Uterus (tissue), 4 donors: ENCODE data around the gene HYPK. TPM values are rescaled to one million over a fixed set of nuclear protein-coding genes. Genes with fewer than 3 reads are reported as not detected.
"Not testable (repeated sequence)": the region's sequence is repeated elsewhere in the genome, so short reads cannot be mapped to it uniquely, and the experiment has no call there.

Source experiments
- DNase-seq, 2 donors: peaks; one replicate each; pipeline ENCODE4 v3.0.0-alpha.2; 2019 to 2020
- H3K27ac ChIP-seq, 2 donors: fragments of 200-600 bp; sonication (generic); 1 replicate in 1 of 2; 2 replicates in 1 of 2; pipeline ENCODE4 v1.5.1; 2016 to 2018
- H3K27me3 ChIP-seq, 2 donors: fragments of 200-600 bp; sonication (generic); one replicate each; pipeline ENCODE4 v1.5.1; 2018 to 2019; ENCODE audit warnings: control low read depth in 1 of 2
- H3K36me3 ChIP-seq, 2 donors: fragments of 200-600 bp; sonication (generic); one replicate each; pipeline ENCODE4 v1.5.1; 2019; ENCODE audit warnings: control low read depth in 1 of 2
- H3K4me1 ChIP-seq, 2 donors: fragments of 200-600 bp; sonication (generic); one replicate each; pipeline ENCODE4 v1.5.1; 2018 to 2019; ENCODE audit warnings: control low read depth in 1 of 2
- H3K4me3 ChIP-seq, 2 donors: fragments of 200-600 bp; sonication (generic); 1 replicate in 1 of 2; 2 replicates in 1 of 2; pipeline ENCODE4 v1.5.1; 2018 to 2019; ENCODE audit warnings: mild to moderate bottlenecking in 1 of 2
- H3K9me3 ChIP-seq, 2 donors: fragments of 200-600 bp; sonication (generic); one replicate each; pipeline ENCODE4 v1.5.1; 2019; ENCODE audit warnings: control low read depth in 1 of 2
- CTCF ChIP-seq, 4 experiments: fragments of 200-600 bp in 2 of 4; fragments of 450-650 bp in 2 of 4; sonication (generic) in 2 of 4; IDR thresholded peaks; one replicate each; pipeline ENCODE4 v1.5.1; 2016 to 2019; ENCODE audit warnings: antibody characterized with exemption in 4 of 4, mild to moderate bottlenecking in 2 of 4, moderate library complexity in 1 of 4
- POLR2A ChIP-seq, 2 donors: fragments of 450-650 bp; IDR thresholded peaks; one replicate each; pipeline ENCODE4 v1.6.1; 2016; ENCODE audit warnings: antibody characterized with exemption in 2 of 2, mild to moderate bottlenecking in 1 of 2, moderate library complexity in 1 of 2
- intact Hi-C: fragments of 100-400 bp; cut with DNase I; formaldehyde crosslinking; loops from one replicate; pipeline ENCODE4 v1.15.1; 2023; ENCODE audit warnings: low total_unique reads
- total RNA-seq, 4 donors: library from RNA; depleted of rRNA in 3 of 4; stranded (reverse); fragments of >200 nt in 3 of 4; gene quantifications; one replicate each; pipeline versions ENCODE4 v1.1.0 to v1.2.4, GENCODE V29; 2014 to 2023
- donor health status: DM: yes; HTN: yes; CAD: no.

The HYPK gene
- total RNA-seq, 4 donors from 2014 or later: 4.8 to 42.3 (median 14.1) TPM

GRCh38 chr15:43808435-43808950, 8.1 kb downstream of the HYPK start:
- no peak overlapping the region for H3K4me3 ChIP-seq
- no peaks in the 10 kb centered on the region for H3K36me3 ChIP-seq
- no peaks in the 10 kb centered on the region for H3K4me1 ChIP-seq
- H3K9me3 ChIP-seq: no peaks in the 10 kb centered on the region
- no peaks in the 10 kb centered on the region for H3K27me3 ChIP-seq
- no peak overlapping the region for H3K27ac ChIP-seq
- TF ChIP-seq POLR2A (IDR thresholded peaks at IDR 0.05): no peak
- no peak for TF ChIP-seq CTCF (IDR thresholded peaks at IDR 0.05)
- intact Hi-C loops: no loop called here
- DNase-seq: no peak

DNA sequence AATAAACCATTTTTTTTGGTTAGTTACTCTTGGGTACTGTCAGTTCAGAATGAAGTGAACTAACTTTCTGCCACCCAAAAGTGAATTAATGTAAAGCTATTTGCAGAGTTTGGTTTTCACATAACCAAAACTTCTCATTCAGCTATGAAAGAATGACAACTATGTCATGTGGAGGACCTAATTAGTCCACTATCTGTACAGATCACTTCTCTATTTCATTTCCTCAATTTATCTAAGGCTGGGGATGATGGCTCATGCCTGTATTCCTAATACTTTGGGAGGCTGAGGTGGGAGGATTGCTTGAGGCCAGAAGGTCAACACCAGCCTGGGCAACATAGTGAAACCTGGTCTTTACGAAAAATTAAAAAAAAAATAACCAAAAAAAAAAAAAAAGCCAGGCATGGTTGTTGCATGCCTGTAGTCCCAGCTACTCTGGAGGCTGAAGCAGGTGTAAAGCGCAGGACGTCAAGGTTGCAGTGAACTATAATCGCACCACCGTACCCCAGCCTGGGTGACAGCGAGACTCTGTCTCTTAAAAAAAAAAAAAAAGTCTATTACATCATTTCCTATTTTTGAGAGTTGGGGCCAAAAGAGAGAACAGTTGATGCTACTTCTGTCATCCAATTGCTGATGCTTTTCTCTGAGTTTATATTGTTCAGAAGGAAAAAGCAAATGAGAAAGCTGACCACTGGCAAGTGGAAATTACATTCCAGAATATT, 8.7 kb downstream of the HYPK start:
- TF ChIP-seq POLR2A (IDR thresholded peaks at IDR 0.05) (no peak), CTCF (IDR thresholded peaks at IDR 0.05) (no peak)
- Histone ChIP-seq H3K4me3 (no peak overlapping the region), H3K27me3 (no peaks in the 10 kb centered on the region), H3K36me3 (no peaks in the 10 kb centered on the region), H3K27ac (no peak overlapping the region), H3K4me1 (no peaks in the 10 kb centered on the region), H3K9me3 (no peaks in the 10 kb centered on the region)
- DNase-seq: no peak
- intact Hi-C loops: no loop called here

DNA sequence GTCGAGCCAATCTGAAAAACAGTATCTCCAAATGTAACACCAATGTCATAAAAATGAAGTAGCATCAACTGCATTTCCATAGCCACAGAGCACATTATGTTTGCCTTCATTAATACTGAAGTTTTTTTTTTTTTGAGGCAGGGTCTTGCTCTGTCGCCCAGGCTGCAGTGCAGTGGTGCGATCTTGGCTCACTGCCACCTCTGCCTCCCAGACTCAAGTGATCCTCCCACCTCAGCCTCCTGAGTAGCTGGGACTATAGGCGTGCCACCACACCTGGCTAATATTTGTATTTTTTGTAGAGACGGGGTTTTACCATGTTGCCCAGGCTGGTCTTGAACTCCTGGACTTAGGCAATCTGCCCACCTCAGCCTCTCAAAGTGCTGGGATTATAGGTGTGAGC, 14.7 kb downstream of the HYPK start:
- DNase-seq, H3K36me3 ChIP-seq, H3K4me3 ChIP-seq, H3K9me3 ChIP-seq, H3K27me3 ChIP-seq, H3K27ac ChIP-seq, intact Hi-C loops, H3K4me1 ChIP-seq: not testable (repeated sequence)

- Histone ChIP-seq H3K4me1 (peaks cover 0 to 10% of the 10 kb centered on the region in 2 donors), H3K4me3 (no peak overlapping the region), H3K27ac (no peak overlapping the region), H3K27me3 (no peaks in the 10 kb centered on the region), H3K9me3 (no peaks in the 10 kb centered on the region), H3K36me3 (no peaks in the 10 kb centered on the region)
- intact Hi-C loops: no loop called here
- TF ChIP-seq POLR2A (IDR thresholded peaks at IDR 0.05) (no peak), CTCF (IDR thresholded peaks at IDR 0.05) (no peak)
- DNase-seq: no peak
Measured at GRCh38 chr15:43821505-43821904, 21.1 kb downstream of the HYPK start.

- Histone ChIP-seq H3K4me1 (peaks cover 0 to 19% of the 10 kb centered on the region in 2 donors), H3K4me3 (peak within 1 kb of the TSS; percentile 73 to 85), H3K9me3 (no peaks in the 10 kb centered on the region), H3K36me3 (no peaks in the 10 kb centered on the region), H3K27me3 (no peaks in the 10 kb centered on the region), H3K27ac (peak within 1 kb of the TSS; percentile 84 to 92)
- intact Hi-C loops: no loop called here
- TF ChIP-seq POLR2A (IDR thresholded peaks at IDR 0.05) (peak; percentile 69 to 73), CTCF (IDR thresholded peaks at IDR 0.05) (peak in 1 of 4 experiments; percentile 13)
- peak; percentile 92 to 96 for DNase-seq
Measured at GRCh38 chr15:43824302-43825246, 24.2 kb downstream of the HYPK start, which contains the start of gene MFAP1. MFAP1 (minus strand) TSS chr15:43824690; CDS start chr15:43824569, 121 bp downstream.

GRCh38 chr15:43825305-43825704, 24.9 kb downstream of the HYPK start:
- Histone ChIP-seq H3K4me1 (peaks cover 0 to 19% of the 10 kb centered on the region in 2 donors), H3K4me3 (peak overlapping the region in 1 of 2 donors; percentile 85)
- H3K27ac ChIP-seq, H3K9me3 ChIP-seq, H3K36me3 ChIP-seq, intact Hi-C loops, H3K27me3 ChIP-seq, DNase-seq: not testable (repeated sequence)
